ENCODE data around the gene SLC17A9.

The SLC17A9 gene

DNA sequence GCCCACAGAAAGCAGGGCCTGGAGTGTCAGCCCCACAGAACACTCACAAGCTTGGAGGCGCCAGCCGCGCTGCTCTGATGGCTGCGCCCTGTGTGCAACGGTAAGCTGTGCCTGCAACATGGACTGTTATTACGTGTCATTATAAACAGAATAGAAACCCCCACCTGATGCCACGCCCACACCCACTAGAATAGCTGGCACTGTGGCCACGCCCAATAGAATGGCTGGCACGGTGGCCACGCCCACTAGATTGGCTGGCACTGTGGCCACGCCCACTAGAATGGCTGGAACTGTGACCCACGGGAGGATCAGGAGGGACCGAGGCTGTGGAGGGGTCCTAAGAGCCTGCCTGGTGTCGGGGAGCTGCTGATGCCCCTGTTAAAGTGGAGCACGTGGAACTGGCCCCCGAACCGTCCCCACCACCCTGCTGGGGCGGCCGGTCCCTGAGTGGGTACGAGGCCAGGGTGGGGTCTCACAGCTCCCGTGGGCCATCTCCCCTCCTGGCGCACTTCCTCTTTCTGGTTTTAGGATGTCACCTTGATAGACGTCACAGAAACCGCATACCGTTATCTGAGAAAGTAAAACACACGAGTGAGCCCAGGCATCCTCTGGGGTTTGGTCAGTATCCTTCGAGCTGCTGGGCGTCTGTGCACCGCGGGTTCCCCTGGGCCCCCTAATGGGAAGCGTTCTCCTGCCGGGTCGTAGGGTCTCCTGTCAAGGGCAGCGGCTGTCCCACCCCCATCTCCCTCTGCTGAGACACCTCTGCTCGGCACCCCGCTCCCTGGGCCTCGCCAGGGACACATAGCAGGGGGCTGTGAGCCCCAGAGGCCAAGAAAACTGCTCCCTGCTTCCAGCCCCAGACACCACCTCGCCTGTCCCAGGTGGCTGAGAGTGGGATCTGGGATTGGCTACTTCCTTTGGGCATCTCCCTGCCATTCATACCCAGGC, 25.4 kb downstream of the SLC17A9 start:
- no peaks in the 10 kb centered on the region for H3K36me3 ChIP-seq
- peaks cover 0 to 5% (median 3%) of the 10 kb centered on the region in 4 donors for H3K4me1 ChIP-seq
- intact Hi-C loops (cut with DNase I; ENCODE audit: low total_unique reads): no loop called here
- peaks cover 0 to 100% of the 10 kb centered on the region in 2 donors for H3K27me3 ChIP-seq
- H3K27ac ChIP-seq: no peak overlapping the region
- TF ChIP-seq, protein P1, sequence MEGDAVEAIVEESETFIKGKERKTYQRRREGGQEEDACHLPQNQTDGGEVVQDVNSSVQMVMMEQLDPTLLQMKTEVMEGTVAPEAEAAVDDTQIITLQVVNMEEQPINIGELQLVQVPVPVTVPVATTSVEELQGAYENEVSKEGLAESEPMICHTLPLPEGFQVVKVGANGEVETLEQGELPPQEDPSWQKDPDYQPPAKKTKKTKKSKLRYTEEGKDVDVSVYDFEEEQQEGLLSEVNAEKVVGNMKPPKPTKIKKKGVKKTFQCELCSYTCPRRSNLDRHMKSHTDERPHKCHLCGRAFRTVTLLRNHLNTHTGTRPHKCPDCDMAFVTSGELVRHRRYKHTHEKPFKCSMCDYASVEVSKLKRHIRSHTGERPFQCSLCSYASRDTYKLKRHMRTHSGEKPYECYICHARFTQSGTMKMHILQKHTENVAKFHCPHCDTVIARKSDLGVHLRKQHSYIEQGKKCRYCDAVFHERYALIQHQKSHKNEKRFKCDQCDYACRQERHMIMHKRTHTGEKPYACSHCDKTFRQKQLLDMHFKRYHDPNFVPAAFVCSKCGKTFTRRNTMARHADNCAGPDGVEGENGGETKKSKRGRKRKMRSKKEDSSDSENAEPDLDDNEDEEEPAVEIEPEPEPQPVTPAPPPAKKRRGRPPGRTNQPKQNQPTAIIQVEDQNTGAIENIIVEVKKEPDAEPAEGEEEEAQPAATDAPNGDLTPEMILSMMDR (IDR thresholded peaks at IDR 0.05): no peak
- H3K4me3 ChIP-seq: no peak overlapping the region
- DNase-seq: no peak
- H3K9me3 ChIP-seq: no peaks in the 10 kb centered on the region

DNA sequence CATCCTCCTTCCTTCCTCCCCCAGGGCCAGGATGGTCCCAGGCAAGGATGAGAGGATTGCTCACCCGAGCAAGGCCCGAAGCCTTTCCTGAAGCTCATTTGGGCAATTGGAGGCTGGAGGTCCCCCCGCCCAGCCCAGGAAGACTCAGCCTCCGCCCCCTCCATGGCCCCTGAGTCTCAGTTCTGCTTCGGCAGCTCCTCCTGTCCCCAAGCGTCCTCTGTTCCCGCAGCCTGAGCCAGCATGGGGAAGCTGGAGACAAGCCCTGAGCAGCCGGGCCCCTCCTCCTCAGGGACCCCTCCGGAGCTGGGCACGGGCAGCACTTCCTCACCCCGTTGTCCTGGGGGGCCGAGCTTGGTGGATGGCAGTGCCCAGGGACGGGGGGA, 26.0 kb downstream of the SLC17A9 start:
- TF ChIP-seq, protein P1 (IDR thresholded peaks at IDR 0.05): no peak
- peaks cover 0 to 100% of the 10 kb centered on the region in 2 donors for H3K27me3 ChIP-seq
- no peaks in the 10 kb centered on the region for H3K4me1 ChIP-seq
- H3K9me3 ChIP-seq: no peaks in the 10 kb centered on the region
- no peak overlapping the region for H3K27ac ChIP-seq
- no peak overlapping the region for H3K4me3 ChIP-seq
- no peaks in the 10 kb centered on the region for H3K36me3 ChIP-seq
- no peak for DNase-seq
- intact Hi-C loops (cut with DNase I; ENCODE audit: low total_unique reads): no loop called here

DNA sequence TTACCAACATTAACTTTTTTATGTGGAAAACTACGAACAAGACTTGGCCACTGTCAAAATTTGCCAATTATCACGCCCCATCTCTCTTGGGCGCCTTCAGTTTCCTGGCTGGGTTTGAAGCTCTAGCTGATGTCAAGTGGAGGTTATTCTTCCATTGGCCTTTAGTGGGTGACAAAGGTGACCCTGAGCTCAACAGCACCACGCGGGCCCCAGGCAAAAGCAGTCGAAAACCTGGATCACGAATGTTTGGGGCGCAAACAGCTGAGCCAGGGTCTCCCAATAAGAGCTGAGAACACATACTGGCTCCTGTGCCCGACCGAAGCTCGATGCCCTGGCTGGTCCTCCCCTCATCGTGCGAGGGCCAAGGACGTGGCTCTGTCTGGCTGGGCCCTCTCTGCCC, 26.8 kb downstream of the SLC17A9 start:
- H3K27me3 ChIP-seq: peaks cover 0 to 99% of the 10 kb centered on the region in 2 donors
- no peaks in the 10 kb centered on the region for H3K36me3 ChIP-seq
- H3K9me3 ChIP-seq: no peaks in the 10 kb centered on the region
- TF ChIP-seq, protein P1 (IDR thresholded peaks at IDR 0.05): no peak
- no peak overlapping the region for H3K4me3 ChIP-seq
- no peaks in the 10 kb centered on the region for H3K4me1 ChIP-seq
- intact Hi-C loops (cut with DNase I; ENCODE audit: low total_unique reads): no loop called here
- DNase-seq: no peak
- H3K27ac ChIP-seq: no peak overlapping the region

DNA sequence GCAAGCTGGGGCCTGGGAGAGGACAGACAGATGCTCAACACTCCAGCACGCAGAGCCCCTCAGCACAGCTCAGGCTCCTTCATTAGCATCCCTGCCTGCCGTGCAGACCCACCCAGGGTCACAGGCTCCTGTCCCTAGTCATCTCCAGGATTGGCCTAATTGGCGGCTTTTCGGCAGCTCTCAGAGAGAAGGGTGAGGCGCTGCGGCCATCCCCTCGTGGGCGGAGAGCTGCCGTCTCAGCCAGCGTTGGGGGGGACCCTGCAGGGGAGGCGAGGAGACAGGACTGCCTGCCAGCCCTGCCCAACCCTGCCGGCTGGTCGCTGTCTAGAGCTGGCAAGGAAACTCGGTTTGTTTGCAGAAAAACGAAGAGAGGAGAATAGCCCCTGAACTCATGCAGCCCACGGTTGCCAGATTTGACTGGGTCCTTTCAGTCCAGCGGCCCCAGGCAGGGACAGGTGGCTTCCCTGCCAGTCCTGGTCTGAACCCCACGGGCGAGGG, 27.4 kb downstream of the SLC17A9 start:
- H3K27ac ChIP-seq: no peak overlapping the region
- H3K9me3 ChIP-seq: no peaks in the 10 kb centered on the region
- H3K27me3 ChIP-seq: peaks cover 0 to 99% of the 10 kb centered on the region in 2 donors
- DNase-seq: no peak
- TF ChIP-seq, protein P1 (IDR thresholded peaks at IDR 0.05): no peak
- H3K4me3 ChIP-seq: no peak overlapping the region
- intact Hi-C loops (cut with DNase I; ENCODE audit: low total_unique reads): no loop called here
- no peaks in the 10 kb centered on the region for H3K4me1 ChIP-seq
- no peaks in the 10 kb centered on the region for H3K36me3 ChIP-seq

DNA sequence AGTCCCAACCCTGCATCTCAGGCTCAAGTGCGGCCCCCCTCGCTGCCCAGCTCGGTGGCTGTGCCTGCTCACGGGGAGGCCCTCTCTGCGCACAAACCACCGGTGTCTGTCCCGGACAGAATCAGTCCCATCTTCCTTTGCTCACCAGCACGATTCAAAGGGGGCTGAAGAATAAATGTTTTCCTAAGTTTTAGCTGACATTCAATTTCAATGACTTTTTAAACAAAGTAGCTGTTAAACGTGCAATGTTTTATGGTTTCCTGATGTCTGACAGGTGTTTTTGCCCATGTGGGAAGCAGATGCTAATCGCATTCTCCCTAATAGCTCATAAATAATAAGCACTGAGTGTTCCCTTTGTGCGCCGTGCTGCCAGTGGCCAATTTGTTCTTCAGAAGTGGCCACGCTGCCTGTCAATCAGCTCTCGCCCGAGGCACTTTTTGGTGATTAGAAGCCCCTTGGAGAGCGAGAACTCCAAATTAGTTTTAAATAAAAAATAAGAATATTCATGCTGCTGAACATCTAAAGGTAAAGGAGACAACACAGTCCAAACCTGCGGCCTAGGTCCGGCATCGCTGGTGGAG, 28.0 kb downstream of the SLC17A9 start:
- H3K36me3 ChIP-seq: no peaks in the 10 kb centered on the region
- no peak for DNase-seq
- H3K4me1 ChIP-seq: no peaks in the 10 kb centered on the region
- H3K27ac ChIP-seq: no peak overlapping the region
- no peaks in the 10 kb centered on the region for H3K9me3 ChIP-seq
- no peak overlapping the region for H3K4me3 ChIP-seq
- intact Hi-C loops (cut with DNase I; ENCODE audit: low total_unique reads): no loop called here
- peaks cover 0 to 99% of the 10 kb centered on the region in 2 donors for H3K27me3 ChIP-seq
- TF ChIP-seq, protein P1 (IDR thresholded peaks at IDR 0.05): no peak

Data from tibial artery (tissue), 4 donors.